ENCODE measurements around the gene MARCHF4. TPM values are rescaled to one million over a fixed set of nuclear protein-coding genes. Genes with fewer than 3 reads are reported as not detected.

The MARCHF4 gene
- total and polyA plus RNA-seq, 4 donors, result 0.04 to 0.34 (median 0.09) TPM

- DNase-seq (no peak), ATAC-seq (ENCODE audit: insufficient read depth, low FRiP score) (no peak)
- H3K4me3 ChIP-seq, result no peak overlapping the region
- H3K4me1 ChIP-seq (ENCODE audit: control insufficient read depth in 5 of 5, insufficient read depth in 5 of 5, low read length in 5 of 5), result peaks cover 0 to 14% (median 4%) of the 10 kb centered on the region in 5 donors
- H3K27me3 ChIP-seq (ENCODE audit: control insufficient read depth in 3 of 3, insufficient read depth in 3 of 3, low read length in 2 of 3), result peaks cover 13 to 34% (median 25%) of the 10 kb centered on the region in 3 donors
- no peak overlapping the region for H3K9ac ChIP-seq (ENCODE audit: insufficient read depth in 1 of 2, low read length in 2 of 2)
- H3K27ac ChIP-seq (ENCODE audit: low read depth in 1 of 2, low read length in 1 of 2), result no peak overlapping the region
- TF ChIP-seq CTCF (IDR thresholded peaks at IDR 0.05; ENCODE audit: control extremely low read depth, extremely low read depth), result no peak
- H3K36me3 ChIP-seq (ENCODE audit: control insufficient read depth in 4 of 4, insufficient read depth in 4 of 4, low read length in 4 of 4), result no peaks in the 10 kb centered on the region
- H3K9me3 ChIP-seq (ENCODE audit: control insufficient read depth in 4 of 4, insufficient read depth in 3 of 4, low read length in 3 of 4), result no peaks in the 10 kb centered on the region
Measured at GRCh38 chr2:216373896-216374295, 1.6 kb upstream of the MARCHF4 start.

- peaks cover 13 to 44% (median 31%) of the 10 kb centered on the region in 3 donors for H3K27me3 ChIP-seq (ENCODE audit: control insufficient read depth in 3 of 3, insufficient read depth in 3 of 3, low read length in 2 of 3)
- H3K9me3 ChIP-seq (ENCODE audit: control insufficient read depth in 4 of 4, insufficient read depth in 3 of 4, low read length in 3 of 4), result peaks cover 0 to 2% (median 0%) of the 10 kb centered on the region in 4 donors
- no peaks in the 10 kb centered on the region for H3K36me3 ChIP-seq (ENCODE audit: control insufficient read depth in 4 of 4, insufficient read depth in 4 of 4, low read length in 4 of 4)
- 23 to 31% methylated on average over 6 of the region's 6 CpGs for WGBS, 2 donors
- peaks cover 0 to 14% (median 4%) of the 10 kb centered on the region in 5 donors for H3K4me1 ChIP-seq (ENCODE audit: control insufficient read depth in 5 of 5, insufficient read depth in 5 of 5, low read length in 5 of 5)
- no peak overlapping the region for H3K27ac ChIP-seq (ENCODE audit: low read depth in 1 of 2, low read length in 1 of 2)
- ATAC-seq (ENCODE audit: insufficient read depth, low FRiP score) (no peak), DNase-seq (no peak)
- H3K9ac ChIP-seq (ENCODE audit: insufficient read depth in 1 of 2, low read length in 2 of 2), result no peak overlapping the region
- no peak overlapping the region for H3K4me3 ChIP-seq
- TF ChIP-seq CTCF (IDR thresholded peaks at IDR 0.05; ENCODE audit: control extremely low read depth, extremely low read depth), result no peak
Measured at GRCh38 chr2:216372761-216373291, 543 bp upstream of the MARCHF4 start.

GRCh38 chr2:216370961-216371712, 1.1 kb downstream of the MARCHF4 start:
- no peak overlapping the region for H3K4me3 ChIP-seq
- DNase-seq, result no peak
- peaks cover 0 to 14% (median 4%) of the 10 kb centered on the region in 5 donors for H3K4me1 ChIP-seq (ENCODE audit: control insufficient read depth in 5 of 5, insufficient read depth in 5 of 5, low read length in 5 of 5)
- no peak overlapping the region for H3K27ac ChIP-seq (ENCODE audit: low read depth in 1 of 2, low read length in 1 of 2)
- no peak overlapping the region for H3K9ac ChIP-seq (ENCODE audit: insufficient read depth in 1 of 2, low read length in 2 of 2)
- H3K27me3 ChIP-seq (ENCODE audit: control insufficient read depth in 3 of 3, insufficient read depth in 3 of 3, low read length in 2 of 3), result peaks cover 13 to 44% (median 31%) of the 10 kb centered on the region in 3 donors
- 2 to 3% methylated on average over 29 to 53 of the region's 53 CpGs for WGBS, 2 donors
- ATAC-seq (ENCODE audit: insufficient read depth, low FRiP score), result no peak
- H3K9me3 ChIP-seq (ENCODE audit: control insufficient read depth in 4 of 4, insufficient read depth in 3 of 4, low read length in 3 of 4), result peaks cover 0 to 2% (median 0%) of the 10 kb centered on the region in 4 donors
- H3K36me3 ChIP-seq (ENCODE audit: control insufficient read depth in 4 of 4, insufficient read depth in 4 of 4, low read length in 4 of 4), result no peaks in the 10 kb centered on the region
- no peak for TF ChIP-seq CTCF (IDR thresholded peaks at IDR 0.05; ENCODE audit: control extremely low read depth, extremely low read depth)
